ENCODE measurements around the gene WDR27.

DNA sequence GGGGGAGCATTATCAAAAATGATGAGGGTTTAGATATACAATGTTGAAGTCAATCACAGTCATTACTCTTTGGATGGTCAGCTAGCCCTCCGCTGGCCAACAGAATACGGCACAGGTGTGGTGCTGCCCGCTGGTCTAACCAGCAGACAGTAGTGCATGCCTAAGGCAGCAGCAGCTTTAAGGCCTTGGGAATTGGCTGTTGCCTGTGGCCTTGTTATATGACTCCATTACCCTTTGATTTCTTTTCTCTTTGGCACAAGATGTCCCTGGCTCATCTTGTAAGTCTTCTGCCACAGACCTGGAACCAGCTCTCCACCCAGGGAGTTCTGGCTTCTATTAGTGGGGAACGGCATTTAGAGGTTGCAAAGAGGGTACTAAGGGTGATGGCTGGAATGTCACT, 110.2 kb downstream of the WDR27 start:
- TF ChIP-seq SIN3A (IDR thresholded peaks at IDR 0.05; ENCODE audit: borderline replicate concordance, insufficient read depth, low read length), result no peak
- no peak for TF ChIP-seq POLR2AphosphoS5 (IDR thresholded peaks at IDR 0.05; ENCODE audit: low read depth, low read length)
- TF ChIP-seq, protein P1, sequence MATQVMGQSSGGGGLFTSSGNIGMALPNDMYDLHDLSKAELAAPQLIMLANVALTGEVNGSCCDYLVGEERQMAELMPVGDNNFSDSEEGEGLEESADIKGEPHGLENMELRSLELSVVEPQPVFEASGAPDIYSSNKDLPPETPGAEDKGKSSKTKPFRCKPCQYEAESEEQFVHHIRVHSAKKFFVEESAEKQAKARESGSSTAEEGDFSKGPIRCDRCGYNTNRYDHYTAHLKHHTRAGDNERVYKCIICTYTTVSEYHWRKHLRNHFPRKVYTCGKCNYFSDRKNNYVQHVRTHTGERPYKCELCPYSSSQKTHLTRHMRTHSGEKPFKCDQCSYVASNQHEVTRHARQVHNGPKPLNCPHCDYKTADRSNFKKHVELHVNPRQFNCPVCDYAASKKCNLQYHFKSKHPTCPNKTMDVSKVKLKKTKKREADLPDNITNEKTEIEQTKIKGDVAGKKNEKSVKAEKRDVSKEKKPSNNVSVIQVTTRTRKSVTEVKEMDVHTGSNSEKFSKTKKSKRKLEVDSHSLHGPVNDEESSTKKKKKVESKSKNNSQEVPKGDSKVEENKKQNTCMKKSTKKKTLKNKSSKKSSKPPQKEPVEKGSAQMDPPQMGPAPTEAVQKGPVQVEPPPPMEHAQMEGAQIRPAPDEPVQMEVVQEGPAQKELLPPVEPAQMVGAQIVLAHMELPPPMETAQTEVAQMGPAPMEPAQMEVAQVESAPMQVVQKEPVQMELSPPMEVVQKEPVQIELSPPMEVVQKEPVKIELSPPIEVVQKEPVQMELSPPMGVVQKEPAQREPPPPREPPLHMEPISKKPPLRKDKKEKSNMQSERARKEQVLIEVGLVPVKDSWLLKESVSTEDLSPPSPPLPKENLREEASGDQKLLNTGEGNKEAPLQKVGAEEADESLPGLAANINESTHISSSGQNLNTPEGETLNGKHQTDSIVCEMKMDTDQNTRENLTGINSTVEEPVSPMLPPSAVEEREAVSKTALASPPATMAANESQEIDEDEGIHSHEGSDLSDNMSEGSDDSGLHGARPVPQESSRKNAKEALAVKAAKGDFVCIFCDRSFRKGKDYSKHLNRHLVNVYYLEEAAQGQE (IDR thresholded peaks at IDR 0.05; ENCODE audit: insufficient read depth in 1 of 2, low read depth in 2 of 2, low read length in 2 of 2), result no peak
- no peak for TF ChIP-seq FOXP2 (optimal IDR thresholded peaks at IDR 0.05; ENCODE audit: borderline replicate concordance, extremely low read depth, extremely low read length, insufficient read depth)
- no peak for TF ChIP-seq TAF1 (IDR thresholded peaks at IDR 0.05; ENCODE audit: borderline replicate concordance, insufficient read depth, low read length)
